Tibial nerve (tissue), 3 donors: ENCODE results near the gene CKAP5.

Experiments used
- POLR2A ChIP-seq, 2 donors: fragments of 450-650 bp; IDR thresholded peaks; one replicate each; pipeline ENCODE4 v1.6.1; 2017; ENCODE audit warnings: antibody characterized with exemption in 2 of 2, mild to moderate bottlenecking in 2 of 2, moderate library complexity in 2 of 2
- TF ChIP-seq, protein P1 (sequence below), 5 experiments: fragments of 200-600 bp in 3 of 5; fragments of 450-650 bp in 2 of 5; sonication (generic) in 3 of 5; IDR thresholded peaks; one replicate each; pipeline ENCODE4 v1.5.1; 2016 to 2019; ENCODE audit warnings: antibody characterized with exemption in 5 of 5, mild to moderate bottlenecking in 3 of 5, moderate library complexity in 2 of 5

DNA sequence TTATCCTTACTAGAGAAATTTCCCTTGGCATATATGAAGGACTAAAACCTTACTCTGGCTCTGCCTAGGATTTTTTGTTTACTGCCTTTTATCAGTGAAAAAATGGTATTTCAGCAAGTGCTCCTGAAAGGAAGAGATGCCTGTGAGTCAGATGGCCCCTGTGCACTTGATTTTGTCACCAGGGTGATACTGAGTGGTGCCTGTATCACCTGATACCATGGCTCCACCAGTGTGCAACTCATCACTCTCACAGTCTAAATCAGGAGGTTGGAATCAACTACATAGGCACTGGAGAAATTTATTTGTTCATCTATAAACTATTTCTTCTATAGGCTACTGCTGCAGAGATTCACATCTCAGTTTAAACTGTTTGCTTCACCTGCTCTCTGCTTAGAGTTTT is 83.8 kb downstream of the CKAP5 start:
- TF ChIP-seq, protein P1, sequence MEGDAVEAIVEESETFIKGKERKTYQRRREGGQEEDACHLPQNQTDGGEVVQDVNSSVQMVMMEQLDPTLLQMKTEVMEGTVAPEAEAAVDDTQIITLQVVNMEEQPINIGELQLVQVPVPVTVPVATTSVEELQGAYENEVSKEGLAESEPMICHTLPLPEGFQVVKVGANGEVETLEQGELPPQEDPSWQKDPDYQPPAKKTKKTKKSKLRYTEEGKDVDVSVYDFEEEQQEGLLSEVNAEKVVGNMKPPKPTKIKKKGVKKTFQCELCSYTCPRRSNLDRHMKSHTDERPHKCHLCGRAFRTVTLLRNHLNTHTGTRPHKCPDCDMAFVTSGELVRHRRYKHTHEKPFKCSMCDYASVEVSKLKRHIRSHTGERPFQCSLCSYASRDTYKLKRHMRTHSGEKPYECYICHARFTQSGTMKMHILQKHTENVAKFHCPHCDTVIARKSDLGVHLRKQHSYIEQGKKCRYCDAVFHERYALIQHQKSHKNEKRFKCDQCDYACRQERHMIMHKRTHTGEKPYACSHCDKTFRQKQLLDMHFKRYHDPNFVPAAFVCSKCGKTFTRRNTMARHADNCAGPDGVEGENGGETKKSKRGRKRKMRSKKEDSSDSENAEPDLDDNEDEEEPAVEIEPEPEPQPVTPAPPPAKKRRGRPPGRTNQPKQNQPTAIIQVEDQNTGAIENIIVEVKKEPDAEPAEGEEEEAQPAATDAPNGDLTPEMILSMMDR (IDR thresholded peaks at IDR 0.05) = no peak
- TF ChIP-seq POLR2A (IDR thresholded peaks at IDR 0.05) = no peak
